GM12875 (cell line): Measurements from ENCODE around the gene BTBD9.

Source experiments
- H3K4me3 ChIP-seq: one replicate; pipeline ENCODE4 v1.5.1; 2011; ENCODE audit warnings: low read depth, low read length, control low read depth
- CTCF ChIP-seq: IDR thresholded peaks from 2 replicates; pipeline ENCODE4 v1.5.1; 2011; ENCODE audit warnings: low read depth, mild to moderate bottlenecking, control low read depth, inconsistent platforms, low read length, moderate library complexity, borderline replicate concordance; ENCODE audit not compliant: insufficient read depth

BTBD9 gene

GRCh38 chr6:38403548-38403947, 236.2 kb downstream of the BTBD9 start:
- no peak overlapping the region for H3K4me3 ChIP-seq
- TF ChIP-seq CTCF = no peak

GRCh38 chr6:38400764-38401163, 239.0 kb downstream of the BTBD9 start:
- no peak for TF ChIP-seq CTCF
- H3K4me3 ChIP-seq = no peak overlapping the region

DNA sequence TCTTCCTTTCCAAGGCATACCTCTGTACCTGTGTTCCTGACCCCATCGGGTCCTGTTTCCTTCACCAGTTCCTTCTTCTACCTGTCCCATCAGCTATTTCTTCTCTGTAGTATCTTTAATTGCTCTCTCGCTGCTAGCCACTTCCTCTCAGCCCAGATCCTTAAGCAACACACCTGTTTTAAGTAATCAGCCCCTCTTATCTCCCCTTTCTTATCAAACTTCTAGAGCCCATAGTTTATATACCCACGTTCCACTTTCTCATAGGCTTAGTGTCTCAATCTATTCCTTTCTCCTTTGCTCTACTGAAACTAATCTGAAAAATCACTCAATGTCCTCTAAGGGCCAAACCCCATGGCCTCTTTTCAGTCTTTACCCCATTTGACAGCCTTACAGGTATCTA, 239.6 kb downstream of the BTBD9 start:
- no peak overlapping the region for H3K4me3 ChIP-seq
- TF ChIP-seq CTCF = no peak

GRCh38 chr6:38396209-38396608, 243.5 kb downstream of the BTBD9 start:
- no peak for TF ChIP-seq CTCF
- no peak overlapping the region for H3K4me3 ChIP-seq

- no peak overlapping the region for H3K4me3 ChIP-seq
- TF ChIP-seq CTCF = no peak
These were observed 245.7 kb downstream of the BTBD9 start for GRCh38 chr6:38393986-38394385.

DNA sequence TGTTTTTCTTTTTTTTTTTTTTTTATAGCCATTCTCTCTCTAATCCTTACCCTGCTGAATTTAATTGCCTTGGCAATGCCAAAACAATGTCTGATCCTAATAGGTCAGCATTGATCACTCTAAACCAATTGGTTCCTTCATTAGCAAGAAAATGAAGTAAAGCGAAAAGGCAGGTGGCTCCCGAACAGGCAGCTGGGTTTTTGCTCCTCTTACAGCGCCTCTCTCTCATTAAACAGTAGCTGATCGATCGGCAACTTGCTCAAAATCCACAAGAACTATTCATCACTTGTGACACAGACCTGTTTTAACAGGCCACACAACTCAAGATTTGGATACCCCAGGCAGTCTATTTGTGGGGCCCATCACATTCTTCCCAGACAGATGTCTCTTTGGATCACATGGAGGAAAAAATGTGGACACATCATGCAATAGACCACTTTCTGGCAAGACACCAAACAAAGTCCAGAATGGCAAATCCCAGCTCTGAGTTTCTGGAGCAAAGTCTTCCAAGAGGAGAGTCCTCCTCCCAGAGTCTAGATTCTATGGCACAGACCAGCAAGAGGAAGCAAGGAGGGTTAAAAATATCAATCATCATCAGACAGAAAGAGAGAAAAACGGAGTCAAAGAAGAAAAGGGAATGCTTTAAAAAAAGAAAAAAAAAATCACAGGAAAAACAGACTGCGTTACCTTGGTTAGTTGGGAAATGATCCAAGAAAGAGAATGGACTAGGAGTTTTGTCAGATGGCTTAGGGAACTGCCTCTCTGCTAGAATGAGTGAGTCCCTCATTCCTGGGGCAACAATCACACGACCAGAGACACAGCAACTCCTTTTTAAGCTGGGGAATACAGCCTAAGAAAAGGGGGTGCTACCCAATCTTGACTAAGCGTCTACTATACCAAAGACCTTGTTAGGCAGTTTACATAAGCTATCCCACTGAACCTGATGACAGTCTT, 247.8 kb downstream of the BTBD9 start:
- no peak for TF ChIP-seq CTCF
- no peak overlapping the region for H3K4me3 ChIP-seq

GRCh38 chr6:38391206-38391605, 248.5 kb downstream of the BTBD9 start:
- H3K4me3 ChIP-seq = no peak overlapping the region
- TF ChIP-seq CTCF = no peak
